Aorta (tissue), 5 donors: Measurements from ENCODE around the gene WNT11. TPM values are rescaled to one million over a fixed set of nuclear protein-coding genes. Genes with fewer than 3 reads are reported as not detected.

Experiments used
- ATAC-seq: fragments of 200-7000 bp; cut with Tn5 transposase; one replicate; pipeline ENCODE4 v1.9.1; 2022; ENCODE audit warnings: moderate library complexity; ENCODE audit not compliant: low FRiP score
- DNase-seq, 2 donors: peaks; one replicate each; pipeline ENCODE4 v3.0.0-alpha.2; 2020
- H3K27ac ChIP-seq, 2 donors: one replicate each; pipeline ENCODE4 v1.5.1; 2013; ENCODE audit warnings: low read length in 2 of 2, mild to moderate bottlenecking in 2 of 2, moderate library complexity in 2 of 2, control low read depth in 1 of 2, inconsistent platforms in 1 of 2, low read depth in 1 of 2
- H3K27me3 ChIP-seq, 2 donors: one replicate each; pipeline ENCODE4 v1.6.1; 2013; ENCODE audit warnings: control low read depth in 1 of 2, low read length in 1 of 2, mild to moderate bottlenecking in 1 of 2, moderate library complexity in 1 of 2; ENCODE audit not compliant: insufficient read depth in 2 of 2, control insufficient read depth in 1 of 2
- H3K36me3 ChIP-seq, 2 donors: one replicate each; pipeline ENCODE4 v1.6.1; 2013; ENCODE audit warnings: control low read depth in 1 of 2, low read length in 1 of 2, mild to moderate bottlenecking in 1 of 2; ENCODE audit not compliant: insufficient read depth in 2 of 2, control insufficient read depth in 1 of 2
- H3K4me1 ChIP-seq, 2 donors: one replicate each; pipeline ENCODE4 v1.6.1; 2013; ENCODE audit warnings: low read length in 2 of 2, control low read depth in 1 of 2, mild to moderate bottlenecking in 1 of 2, moderate library complexity in 1 of 2; ENCODE audit not compliant: insufficient read depth in 2 of 2, control insufficient read depth in 1 of 2
- H3K4me3 ChIP-seq, 2 donors: one replicate each; pipeline ENCODE4 v1.5.1; 2013; ENCODE audit warnings: low read length in 2 of 2, control low read depth in 1 of 2, mild to moderate bottlenecking in 1 of 2
- H3K9me3 ChIP-seq: one replicate; pipeline ENCODE4 v1.6.1; 2013; ENCODE audit warnings: mild to moderate bottlenecking, low read length; ENCODE audit not compliant: control insufficient read depth
- WGBS, 2 donors: extraction: QIAGEN DNeasy Blood & Tissue Kit; methylation state at CpG; one replicate each; pipeline ENCODE4 v1.1.7; 2013; 5-methylcytosine and 5-hydroxymethylcytosine counted together
- intact Hi-C, 2 donors: fragments of 100-400 bp; cut with DNase I; formaldehyde crosslinking; loops; one replicate each; pipeline versions ENCODE4 v1.14.2 to v1.15.0; 2022
- polyA plus RNA-seq, 2 donors: library from polyadenylated mRNA; stranded (reverse); fragments of 200-250 nt; gene quantifications; one replicate each; pipeline ENCODE4 v1.2.3, GENCODE V29; 2013
- total RNA-seq, 2 donors: library from RNA; stranded (reverse); fragmentation: NEBNext Ultra II Directional; extraction: Animal tissue kit (Norgen Biotek cat#: 25700); gene quantifications; one replicate each; pipeline ENCODE4 v1.2.1, GENCODE V29; 2021
- donor health status: healthy with polysubstance abuse.
- donor health status: Bipolar disorder and iron deficiency.
- donor health status: DM: no; HTN: no; CAD: no.
- donor health status: DM: no; HTN: no; CAD: no.
- donor health status: DM: yes; HTN: yes; CAD: no.

WNT11 gene
- total and polyA plus RNA-seq, 4 donors, result 0.25 to 30.0 (median 4.1) TPM

DNA sequence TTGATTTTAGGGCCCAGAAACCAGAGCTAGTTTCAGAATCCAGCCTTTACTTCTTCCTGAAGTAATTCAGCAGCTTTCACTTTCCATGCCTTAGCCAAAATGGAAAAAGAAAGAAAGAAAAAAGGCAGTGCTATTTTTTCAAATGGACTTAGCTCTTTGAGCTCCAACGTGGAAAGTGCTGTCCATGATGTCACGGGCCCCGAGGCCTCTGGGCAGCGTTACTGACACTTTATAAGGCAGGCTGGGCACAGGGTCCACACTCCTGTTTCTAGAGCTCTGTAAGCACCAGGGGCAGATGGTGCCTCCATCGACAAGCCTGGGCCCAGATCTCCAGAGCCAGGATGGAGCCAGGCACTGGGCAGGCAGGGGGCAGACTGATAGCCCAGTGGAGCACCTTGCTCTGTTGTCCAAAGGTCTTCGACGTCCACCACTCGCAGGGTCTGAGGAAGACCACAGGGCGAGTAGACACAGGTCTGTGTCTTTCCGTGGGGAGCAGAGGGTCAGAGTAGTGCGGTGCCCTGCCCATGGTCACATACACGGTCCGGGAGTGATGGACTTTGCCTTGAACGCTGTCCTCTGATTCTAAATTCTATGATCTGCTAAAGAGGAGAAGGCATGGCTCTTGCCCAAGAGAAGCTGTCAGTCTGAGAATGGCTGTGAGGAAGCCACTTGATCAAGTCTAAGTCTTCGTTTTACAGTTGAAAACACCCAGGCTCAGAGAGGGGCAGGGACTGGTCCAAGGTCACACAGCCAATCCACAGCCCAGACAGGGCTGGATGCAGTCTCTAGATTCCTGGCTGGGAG is 22.0 kb upstream of the WNT11 start:
- no peaks in the 10 kb centered on the region for H3K36me3 ChIP-seq
- no peaks in the 10 kb centered on the region for H3K4me1 ChIP-seq
- no peaks in the 10 kb centered on the region for H3K9me3 ChIP-seq
- intact Hi-C loops, result loop anchor here in 1 of 2 donors (10.0 kb wide), 1 partner anchor 457 kb away; no protein-coding TSS in a partner anchor
- ATAC-seq, result no peak
- DNase-seq, result peak in 1 of 2 donors; percentile 67
- no peak overlapping the region for H3K4me3 ChIP-seq
- no peak overlapping the region for H3K27ac ChIP-seq
- WGBS, 2 donors, result 81 to 85% methylated on average over 15 of the region's 15 CpGs
- H3K27me3 ChIP-seq, result no peaks in the 10 kb centered on the region

DNA sequence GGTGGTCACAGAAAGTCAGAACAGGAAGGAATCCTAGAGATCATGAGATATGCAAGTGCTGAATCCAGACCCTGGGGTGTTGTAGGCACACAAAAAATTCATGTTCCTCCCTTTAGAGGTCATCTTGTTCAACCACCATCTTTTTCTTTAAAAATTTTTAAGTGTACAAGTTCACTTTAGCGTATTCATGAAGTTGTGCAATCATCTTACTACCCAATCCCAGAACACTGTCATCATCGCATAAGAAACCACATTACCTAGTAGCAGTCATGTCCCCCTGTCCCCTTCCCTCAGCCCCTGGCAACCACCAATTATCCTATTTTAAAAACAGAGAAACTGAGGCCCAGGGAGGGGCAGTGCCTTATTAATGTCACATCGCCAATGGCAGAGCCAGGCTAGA is 20.3 kb upstream of the WNT11 start:
- no peaks in the 10 kb centered on the region for H3K9me3 ChIP-seq
- ATAC-seq (no peak), DNase-seq (no peak)
- H3K36me3 ChIP-seq, result no peaks in the 10 kb centered on the region
- H3K27me3 ChIP-seq, result no peaks in the 10 kb centered on the region
- no peak overlapping the region for H3K4me3 ChIP-seq
- no peak overlapping the region for H3K27ac ChIP-seq
- H3K4me1 ChIP-seq, result no peaks in the 10 kb centered on the region
- WGBS, 2 donors, result 96 to 97% methylated on average over 3 of the region's 3 CpGs
- intact Hi-C loops, result loop anchor here in 1 of 2 donors (10.0 kb wide), 1 partner anchor 458 kb away; no protein-coding TSS in a partner anchor

DNA sequence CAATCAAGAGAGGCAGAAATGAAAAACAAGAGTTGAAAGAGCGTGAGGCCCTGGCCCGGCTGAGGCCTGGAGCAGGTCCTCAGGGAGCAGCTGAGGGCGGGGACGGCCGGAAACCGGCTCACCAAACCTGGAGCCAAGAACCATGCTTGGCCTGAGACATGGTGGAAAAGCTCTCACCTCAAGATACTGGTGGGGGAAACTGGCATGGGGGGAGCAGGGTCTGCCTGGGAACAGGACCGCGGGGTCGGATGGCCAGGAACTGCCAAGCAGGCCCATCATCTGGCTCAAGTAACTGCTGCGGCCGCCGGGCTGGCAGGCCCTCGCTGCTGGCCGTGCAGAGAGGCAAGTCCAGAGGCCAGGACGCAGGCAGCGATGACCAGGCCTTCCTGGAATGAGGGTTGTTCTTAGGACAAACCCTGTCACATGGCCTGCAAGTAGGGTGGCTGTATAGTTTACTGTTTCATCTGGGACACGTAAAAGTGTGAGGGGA is 18.9 kb upstream of the WNT11 start:
- DNase-seq, result peak in 1 of 2 donors; percentile 83
- Histone ChIP-seq H3K9me3 (no peaks in the 10 kb centered on the region), H3K4me1 (no peaks in the 10 kb centered on the region), H3K27me3 (no peaks in the 10 kb centered on the region), H3K4me3 (no peak overlapping the region), H3K36me3 (no peaks in the 10 kb centered on the region), H3K27ac (no peak overlapping the region)
- ATAC-seq, result peak; percentile 85
- WGBS, 2 donors, result 83 to 85% methylated on average over 17 of the region's 17 CpGs
- intact Hi-C loops, result loop anchor here in 1 of 2 donors (10.0 kb wide), 1 partner anchor 460 kb away; no protein-coding TSS in a partner anchor

DNA sequence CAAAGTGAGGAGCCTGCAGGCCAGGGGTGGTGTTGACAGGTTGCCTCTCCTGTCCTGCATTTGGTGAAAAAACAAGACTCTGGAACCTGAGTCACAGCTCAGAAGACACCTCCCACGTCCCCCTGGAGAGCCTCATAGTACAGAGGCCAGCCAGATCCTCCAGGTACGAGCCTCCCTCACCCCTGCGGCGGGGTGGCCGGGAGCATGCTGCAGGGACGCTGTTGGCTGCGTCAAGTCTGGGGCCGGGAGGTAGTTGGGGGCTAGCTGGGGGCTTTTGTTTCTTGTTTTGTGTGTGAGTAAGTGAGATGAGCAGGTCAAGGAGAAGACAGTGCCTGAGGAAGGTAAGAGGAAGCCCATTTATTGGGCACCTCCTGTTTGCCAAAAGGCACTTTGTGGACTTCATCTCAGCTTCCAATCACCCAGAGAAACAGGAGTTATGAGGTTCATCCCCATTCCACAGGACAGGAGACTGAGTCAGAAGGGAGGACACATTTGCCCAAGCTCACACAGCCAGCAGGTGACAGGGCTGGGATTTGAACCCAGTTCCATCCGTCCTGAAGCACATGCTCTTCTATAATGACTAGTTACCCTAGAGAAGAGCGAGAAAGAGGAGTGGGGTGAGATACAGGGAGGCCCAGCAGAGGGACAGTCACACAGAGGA is 18.3 kb upstream of the WNT11 start:
- Histone ChIP-seq H3K9me3 (no peaks in the 10 kb centered on the region), H3K4me1 (no peaks in the 10 kb centered on the region), H3K27ac (no peak overlapping the region), H3K4me3 (no peak overlapping the region), H3K27me3 (no peaks in the 10 kb centered on the region), H3K36me3 (no peaks in the 10 kb centered on the region)
- intact Hi-C loops, result loop anchor here in 1 of 2 donors (10.0 kb wide), 1 partner anchor 460 kb away; no protein-coding TSS in a partner anchor
- 89 to 91% methylated on average over 10 of the region's 10 CpGs for WGBS, 2 donors
- ATAC-seq, result no peak
- DNase-seq, result peak in 1 of 2 donors; percentile 39

DNA sequence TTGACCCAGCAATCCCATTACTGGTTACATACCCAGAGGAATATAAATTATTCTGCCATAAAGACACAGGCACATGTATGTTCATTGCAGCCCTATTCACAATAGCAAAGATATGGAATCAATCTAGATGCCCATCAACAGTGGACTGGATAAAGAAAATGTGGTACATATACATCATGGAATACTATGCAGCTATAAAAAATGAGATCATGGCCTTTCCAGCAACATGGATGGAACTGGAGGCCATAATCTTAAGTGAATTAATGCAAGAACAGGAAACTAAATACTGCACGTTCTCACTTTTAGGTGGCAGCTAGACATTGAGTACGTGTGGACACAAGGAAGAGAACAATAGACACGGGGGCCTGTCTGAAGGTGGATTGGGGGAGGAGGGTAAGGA is 15.1 kb upstream of the WNT11 start:
- WGBS, 2 donors, result 89% methylated on average over 3 of the region's 3 CpGs
- DNase-seq (no peak), ATAC-seq (no peak)
- Histone ChIP-seq H3K27me3 (no peaks in the 10 kb centered on the region), H3K36me3 (no peaks in the 10 kb centered on the region), H3K27ac (no peak overlapping the region), H3K4me3 (no peak overlapping the region), H3K9me3 (no peaks in the 10 kb centered on the region), H3K4me1 (no peaks in the 10 kb centered on the region)
- intact Hi-C loops, result loop anchor here in 1 of 2 donors (10.0 kb wide), 1 partner anchor 463 kb away; no protein-coding TSS in a partner anchor

DNA sequence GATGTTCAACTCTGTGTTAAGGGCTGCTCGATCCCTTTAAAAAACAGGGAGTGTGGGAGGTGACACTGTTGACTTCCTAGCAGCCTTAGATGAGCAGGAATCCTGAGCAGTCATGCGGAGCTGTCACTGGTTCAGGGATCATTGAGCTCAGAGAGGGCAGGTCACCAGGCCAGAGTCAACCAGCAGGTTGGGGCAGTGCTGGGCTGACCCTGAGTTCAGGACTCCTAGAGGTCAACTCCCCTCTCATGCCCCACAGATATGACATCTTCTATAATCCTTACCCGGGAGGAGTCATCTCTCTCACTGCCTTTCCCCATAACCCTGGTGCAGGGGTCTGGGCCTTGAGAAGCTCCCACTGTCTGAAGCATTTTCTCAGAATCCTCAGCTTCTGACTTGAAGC is 12.9 kb upstream of the WNT11 start:
- H3K27me3 ChIP-seq, result no peaks in the 10 kb centered on the region
- peak in 1 of 2 donors; percentile 41 for DNase-seq
- H3K4me3 ChIP-seq, result no peak overlapping the region
- intact Hi-C loops, result no loop called here
- ATAC-seq, result no peak
- 64 to 85% methylated on average over 3 of the region's 3 CpGs for WGBS, 2 donors
- H3K27ac ChIP-seq, result no peak overlapping the region
- H3K9me3 ChIP-seq, result no peaks in the 10 kb centered on the region
- H3K36me3 ChIP-seq, result no peaks in the 10 kb centered on the region
- no peaks in the 10 kb centered on the region for H3K4me1 ChIP-seq

DNA sequence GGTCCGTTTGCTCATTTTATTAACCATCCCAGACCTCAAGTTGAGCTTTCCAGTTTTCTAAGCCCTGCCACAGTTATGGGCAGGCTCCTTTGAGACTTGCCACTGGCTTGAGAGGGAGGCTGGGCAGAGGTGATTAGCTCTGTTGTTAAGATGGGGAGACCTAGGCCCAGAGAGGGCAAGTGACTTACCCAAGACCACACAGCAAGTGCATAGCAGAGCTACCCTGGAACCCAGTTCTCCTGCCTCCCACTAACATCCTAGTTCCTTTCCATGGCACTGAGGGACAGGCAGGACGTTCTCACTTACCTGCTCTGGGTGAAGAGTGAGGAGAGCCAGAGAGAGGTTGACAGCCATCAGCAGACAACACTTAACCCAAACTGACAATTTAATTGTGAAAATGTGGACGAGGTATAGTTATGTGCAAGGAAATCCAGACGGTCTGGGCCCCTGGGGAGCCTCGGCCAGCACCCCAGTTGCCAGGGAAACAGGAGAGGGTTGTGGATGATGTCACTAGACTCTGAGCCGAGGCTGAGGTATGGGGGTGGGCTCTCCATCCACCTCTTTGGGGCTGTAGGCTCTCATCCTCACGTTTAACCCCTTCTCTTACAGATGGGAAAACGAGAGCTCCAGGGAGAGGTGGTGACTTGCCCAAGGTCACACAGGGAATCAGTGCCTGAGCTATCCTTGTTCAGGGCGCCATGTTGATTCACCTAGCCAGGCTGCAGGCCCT is 12.3 kb upstream of the WNT11 start:
- DNase-seq (peak in 1 of 2 donors; percentile 54), ATAC-seq (no peak)
- H3K36me3 ChIP-seq, result no peaks in the 10 kb centered on the region
- H3K4me3 ChIP-seq, result no peak overlapping the region
- H3K27me3 ChIP-seq, result no peaks in the 10 kb centered on the region
- WGBS, 2 donors, result 49 to 53% methylated on average over 9 of the region's 9 CpGs
- no peak overlapping the region for H3K27ac ChIP-seq
- intact Hi-C loops, result no loop called here
- H3K9me3 ChIP-seq, result no peaks in the 10 kb centered on the region
- H3K4me1 ChIP-seq, result no peaks in the 10 kb centered on the region

DNA sequence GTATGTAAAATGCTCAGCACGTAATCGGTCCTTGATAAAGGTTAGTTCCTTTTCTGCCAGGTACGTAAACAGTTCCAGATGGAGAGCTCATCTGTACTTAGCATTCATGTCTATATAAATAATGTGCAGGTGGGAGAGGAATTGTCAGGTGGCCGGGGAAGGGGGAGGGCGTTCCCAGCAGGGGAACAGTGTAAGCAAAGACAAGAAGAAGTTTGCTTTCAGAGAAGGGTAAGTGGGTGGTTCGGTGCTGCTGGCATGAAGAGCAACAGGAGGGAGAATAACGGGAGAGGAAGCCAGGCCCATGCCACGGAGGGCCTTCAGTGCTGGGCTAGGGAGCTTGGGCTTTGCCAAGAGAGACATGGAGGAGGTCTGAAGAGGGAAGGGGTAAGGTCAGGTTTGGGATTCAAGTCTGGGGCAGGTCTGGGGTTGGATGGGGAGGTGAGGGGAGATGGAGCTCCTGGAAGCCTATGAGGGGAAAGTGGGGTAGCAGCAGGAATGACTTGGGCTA is 11.4 kb upstream of the WNT11 start:
- no peak overlapping the region for H3K4me3 ChIP-seq
- 78 to 79% methylated on average over 8 of the region's 8 CpGs for WGBS, 2 donors
- DNase-seq, result peak in 1 of 2 donors; percentile 64
- no peaks in the 10 kb centered on the region for H3K27me3 ChIP-seq
- intact Hi-C loops, result no loop called here
- no peaks in the 10 kb centered on the region for H3K4me1 ChIP-seq
- no peaks in the 10 kb centered on the region for H3K36me3 ChIP-seq
- no peak overlapping the region for H3K27ac ChIP-seq
- ATAC-seq, result no peak
- no peaks in the 10 kb centered on the region for H3K9me3 ChIP-seq
